ENCODE data around the gene GAB2. TPM values are rescaled to one million over a fixed set of nuclear protein-coding genes. Genes with fewer than 3 reads are reported as not detected.
A peak's percentile ranks its signal among the peaks of the same experiment; 100 is the strongest.

GAB2 gene
- total RNA-seq, 1 experiment from 2014 or later = 3.3 TPM

DNA sequence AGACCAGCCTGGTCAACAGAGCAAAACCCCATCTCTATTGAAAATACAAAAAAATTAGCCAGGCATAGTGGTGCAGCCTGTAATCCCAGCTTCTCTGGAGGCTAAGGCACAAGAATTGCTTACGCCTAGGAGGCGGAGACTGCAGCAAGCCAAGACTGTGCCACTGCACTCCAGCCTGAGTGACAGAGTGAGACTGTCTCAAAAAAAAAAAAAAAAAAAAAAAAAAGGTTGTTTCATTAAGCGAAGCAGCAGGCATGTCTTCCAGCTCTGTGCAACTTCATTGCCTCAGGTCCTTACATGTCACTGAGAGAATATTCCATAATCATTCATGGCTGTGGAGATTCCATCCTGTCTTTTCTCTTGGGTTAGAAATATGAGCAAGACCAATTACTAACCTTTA is 16.9 kb downstream of the GAB2 start:
- H3K9ac ChIP-seq (ENCODE audit: extremely low read depth, insufficient read length, low read length) = no peak overlapping the region
- TF ChIP-seq, protein P1, sequence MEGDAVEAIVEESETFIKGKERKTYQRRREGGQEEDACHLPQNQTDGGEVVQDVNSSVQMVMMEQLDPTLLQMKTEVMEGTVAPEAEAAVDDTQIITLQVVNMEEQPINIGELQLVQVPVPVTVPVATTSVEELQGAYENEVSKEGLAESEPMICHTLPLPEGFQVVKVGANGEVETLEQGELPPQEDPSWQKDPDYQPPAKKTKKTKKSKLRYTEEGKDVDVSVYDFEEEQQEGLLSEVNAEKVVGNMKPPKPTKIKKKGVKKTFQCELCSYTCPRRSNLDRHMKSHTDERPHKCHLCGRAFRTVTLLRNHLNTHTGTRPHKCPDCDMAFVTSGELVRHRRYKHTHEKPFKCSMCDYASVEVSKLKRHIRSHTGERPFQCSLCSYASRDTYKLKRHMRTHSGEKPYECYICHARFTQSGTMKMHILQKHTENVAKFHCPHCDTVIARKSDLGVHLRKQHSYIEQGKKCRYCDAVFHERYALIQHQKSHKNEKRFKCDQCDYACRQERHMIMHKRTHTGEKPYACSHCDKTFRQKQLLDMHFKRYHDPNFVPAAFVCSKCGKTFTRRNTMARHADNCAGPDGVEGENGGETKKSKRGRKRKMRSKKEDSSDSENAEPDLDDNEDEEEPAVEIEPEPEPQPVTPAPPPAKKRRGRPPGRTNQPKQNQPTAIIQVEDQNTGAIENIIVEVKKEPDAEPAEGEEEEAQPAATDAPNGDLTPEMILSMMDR (conservative IDR thresholded peaks at IDR 0.05) = no peak
- H3K27ac ChIP-seq (ENCODE audit: insufficient read length, low read depth, low read length) = no peak overlapping the region
- no peak overlapping the region for H2AFZ ChIP-seq (ENCODE audit: low read length)
- no peak for DNase-seq
- no peaks in the 10 kb centered on the region for H3K9me3 ChIP-seq (ENCODE audit: control insufficient read depth, low read depth, low read length)
- H2AK5ac ChIP-seq (ENCODE audit: insufficient read length, low read length) = no peak overlapping the region
- no peak overlapping the region for H3K14ac ChIP-seq (ENCODE audit: insufficient read depth, low read length)
- Mint-ChIP-seq H3K9me3 (no peaks in the 10 kb centered on the region), H3K27ac (no peak overlapping the region), H3K4me1 (peaks cover 16 to 18% of the 10 kb centered on the region in 2 experiments), H3K36me3 (ENCODE audit: insufficient read depth in 1 of 3, low read depth in 3 of 3) (no peaks in the 10 kb centered on the region), H3K27me3 (ENCODE audit: low read depth) (peaks cover 25% of the 10 kb centered on the region), H3K4me3 (no peak overlapping the region)
- no peak overlapping the region for H2BK120ac ChIP-seq (ENCODE audit: low read depth, low read length, poor library complexity, severe bottlenecking)
- H3K23ac ChIP-seq (ENCODE audit: insufficient read length, low read depth, low read length) = no peak overlapping the region
- no peaks in the 10 kb centered on the region for H3K79me1 ChIP-seq (ENCODE audit: insufficient read depth, low read depth, low read length, poor library complexity, severe bottlenecking)
- no peak overlapping the region for H4K8ac ChIP-seq (replicated peaks; ENCODE audit: insufficient read length, low read depth, low read length)
- no peaks in the 10 kb centered on the region for H4K20me1 ChIP-seq (ENCODE audit: control insufficient read depth, insufficient read depth, insufficient read length)
- no peak overlapping the region for H3T11ph ChIP-seq (ENCODE audit: low read length)
- H2BK12ac ChIP-seq (ENCODE audit: insufficient read length, low read depth, low read length) = no peak overlapping the region
- no peak overlapping the region for H3K56ac ChIP-seq (ENCODE audit: insufficient read length, low read depth, low read length)
- H3K79me2 ChIP-seq (ENCODE audit: insufficient read depth, low read length) = no peaks in the 10 kb centered on the region
- H3K4me2 ChIP-seq (ENCODE audit: insufficient read depth, insufficient read length, low read length) = no peak overlapping the region
- no peak overlapping the region for H2BK15ac ChIP-seq (ENCODE audit: low read depth, low read length)
- H3K23me2 ChIP-seq (ENCODE audit: insufficient read length, low read depth, low read length, poor library complexity, severe bottlenecking) = no peaks in the 10 kb centered on the region
- no peak overlapping the region for H4K5ac ChIP-seq (ENCODE audit: insufficient read length, low read depth, low read length)
- no peak overlapping the region for H4K91ac ChIP-seq (ENCODE audit: insufficient read length, low read depth, low read length)
- H3K27me3 ChIP-seq (ENCODE audit: insufficient read depth, low read length) = peaks cover 6% of the 10 kb centered on the region; the same call in 1 of the 2 replicates
- no peak overlapping the region for H2BK5ac ChIP-seq (ENCODE audit: insufficient read length, low read length)
- H3K4ac ChIP-seq (ENCODE audit: low read depth, low read length) = no peak overlapping the region
- H3K4me1 ChIP-seq (ENCODE audit: insufficient read depth, low read length) = peaks cover 7% of the 10 kb centered on the region; the same call in 1 of the 2 replicates
- no peak overlapping the region for H3K18ac ChIP-seq (ENCODE audit: insufficient read length, low read depth, low read length)
- no CpG with 5 or more reads among the region's 3 CpGs for WGBS (ENCODE audit: extremely low coverage, insufficient read length, low lambda C conversion rate)
- peak overlapping the region; percentile 45 for H2BK20ac ChIP-seq (ENCODE audit: low read depth, low read length, poor library complexity, severe bottlenecking)

Data from H9 (cell line).